HG03060 (cell line): ENCODE measurements around the gene NPAS2.

Experiments
- ATAC-seq: cut with Tn5 transposase; IDR thresholded peaks from one replicate; pipeline ENCODE4 v1.9.1; 2021; ENCODE audit warnings: low read depth, moderate number of reproducible peaks; ENCODE audit not compliant: unreplicated experiment

The NPAS2 gene

GRCh38 chr2:100793982-100794381, 26.0 kb upstream of the NPAS2 start:
- ATAC-seq: no peak

GRCh38 chr2:100796499-100797100, 23.3 kb upstream of the NPAS2 start:
- ATAC-seq: no peak

- no peak for ATAC-seq
Observed at GRCh38 chr2:100799686-100800085, 20.3 kb upstream of the NPAS2 start.

GRCh38 chr2:100800915-100801314, 19.0 kb upstream of the NPAS2 start:
- no peak for ATAC-seq

- no peak for ATAC-seq
Observed at GRCh38 chr2:100801402-100801801, 18.5 kb upstream of the NPAS2 start.

- ATAC-seq: no peak
Observed at GRCh38 chr2:100802066-100802465, 17.9 kb upstream of the NPAS2 start.

- no peak for ATAC-seq
Observed at GRCh38 chr2:100803334-100803733, 16.6 kb upstream of the NPAS2 start.

- ATAC-seq: no peak
Observed at GRCh38 chr2:100806550-100806949, 13.4 kb upstream of the NPAS2 start.

- ATAC-seq: no peak
Observed at GRCh38 chr2:100807707-100808106, 12.2 kb upstream of the NPAS2 start.

GRCh38 chr2:100808582-100808981, 11.4 kb upstream of the NPAS2 start:
- ATAC-seq: no peak

GRCh38 chr2:100809506-100809905, 10.4 kb upstream of the NPAS2 start:
- ATAC-seq: no peak

GRCh38 chr2:100810603-100811145, 9.3 kb upstream of the NPAS2 start:
- no peak for ATAC-seq

GRCh38 chr2:100812116-100812515, 7.8 kb upstream of the NPAS2 start:
- ATAC-seq: no peak

GRCh38 chr2:100812573-100812972, 7.4 kb upstream of the NPAS2 start:
- ATAC-seq: no peak

- ATAC-seq: no peak
Observed at GRCh38 chr2:100813527-100813926, 6.4 kb upstream of the NPAS2 start.

- no peak for ATAC-seq
Observed at GRCh38 chr2:100814043-100814442, 5.9 kb upstream of the NPAS2 start.

GRCh38 chr2:100814453-100814852, 5.5 kb upstream of the NPAS2 start:
- ATAC-seq: no peak

- ATAC-seq: no peak
Observed at GRCh38 chr2:100817388-100817985, 2.5 kb upstream of the NPAS2 start.

GRCh38 chr2:100818003-100818605, 1.8 kb upstream of the NPAS2 start:
- no peak for ATAC-seq

- ATAC-seq: no peak
Observed at GRCh38 chr2:100818606-100819369, 1.2 kb upstream of the NPAS2 start.

- no peak for ATAC-seq
Observed at GRCh38 chr2:100820273-100820522, 259 bp downstream of the NPAS2 start.
